Measurements from ENCODE around the gene PLEKHG1. TPM values are rescaled to one million over a fixed set of nuclear protein-coding genes. Genes with fewer than 3 reads are reported as not detected.

PLEKHG1 gene
- total and polyA plus RNA-seq, 2 experiments from 2014 or later: 0.89 to 2.5 TPM

DNA sequence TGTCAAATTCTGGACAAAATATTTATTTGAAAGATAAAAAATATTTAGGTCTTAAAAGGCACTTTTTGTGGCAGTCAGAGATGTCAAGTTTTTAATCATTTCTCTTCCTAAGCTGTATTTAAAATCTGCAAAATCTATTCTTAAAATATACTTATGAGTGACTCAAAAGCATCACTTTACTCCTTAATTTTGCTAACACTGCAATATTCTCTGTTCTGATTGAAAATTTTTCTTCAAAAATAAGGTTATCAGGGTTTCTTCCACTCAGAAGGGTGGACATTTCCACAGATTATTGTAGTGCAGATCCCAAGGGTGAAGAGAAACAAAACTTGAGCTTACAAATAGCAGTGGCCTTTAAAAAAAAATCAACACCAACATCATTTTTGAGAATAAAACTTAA is 27.5 kb downstream of the PLEKHG1 start (continued):
- TF ChIP-seq CREB1 (CRISPR knock-in tag; IDR thresholded peaks at IDR 0.05; ENCODE audit: low read depth) (no peak), JUNB (IDR thresholded peaks at IDR 0.05; ENCODE audit: unreplicated experiment) (no peak), EZH2phosphoT487 (IDR thresholded peaks at IDR 0.05; ENCODE audit: unreplicated experiment) (no peak), ZNF331 (CRISPR knock-in tag; IDR thresholded peaks at IDR 0.05; ENCODE audit: low read depth) (no peak)

- Histone ChIP-seq H3F3A (replicated peaks; ENCODE audit: low read depth) (no peaks in the 10 kb centered on the region), H3K4me2 (no peak overlapping the region), H3K9me2 (ENCODE audit: insufficient read depth) (no peaks in the 10 kb centered on the region), H3K36me3 (ENCODE audit: insufficient read depth) (no peaks in the 10 kb centered on the region), H4K20me1 (replicated peaks; ENCODE audit: insufficient read depth) (no peaks in the 10 kb centered on the region; the same call in 1 of the 2 replicates), H3K27ac (ENCODE audit: low read depth) (no peak overlapping the region), H3K79me2 (replicated peaks; ENCODE audit: insufficient read depth) (no peaks in the 10 kb centered on the region), H3K27me3 (ENCODE audit: insufficient read depth) (no peaks in the 10 kb centered on the region), H3K4me1 (ENCODE audit: insufficient read depth) (no peaks in the 10 kb centered on the region), H3K4me3 (no peak overlapping the region), H2AFZ (no peak overlapping the region)
- no peaks in the 10 kb centered on the region for H3K36me3 Mint-ChIP-seq (ENCODE audit: low read depth)
- TF ChIP-seq EZH2 (IDR thresholded peaks at IDR 0.05; ENCODE audit: low read depth, unreplicated experiment) (no peak), CTCF (conservative IDR thresholded peaks at IDR 0.05; ENCODE audit: low read depth in 2 of 2) (no peak), ZNF114 (CRISPR knock-in tag; IDR thresholded peaks at IDR 0.05) (no peak), JUNB (IDR thresholded peaks at IDR 0.05; ENCODE audit: unreplicated experiment) (no peak), NANOG (IDR thresholded peaks at IDR 0.05; ENCODE audit: borderline replicate concordance) (no peak), POLR2AphosphoS5 (IDR thresholded peaks at IDR 0.05; ENCODE audit: low read depth) (no peak), ETS1 (IDR thresholded peaks at IDR 0.05) (no peak), EZH2phosphoT487 (IDR thresholded peaks at IDR 0.05; ENCODE audit: unreplicated experiment) (no peak), CREB1 (CRISPR knock-in tag; IDR thresholded peaks at IDR 0.05; ENCODE audit: low read depth) (no peak), ZNF462 (CRISPR knock-in tag; IDR thresholded peaks at IDR 0.05) (no peak), ZNF331 (CRISPR knock-in tag; IDR thresholded peaks at IDR 0.05; ENCODE audit: low read depth) (no peak), STAT1 (IDR thresholded peaks at IDR 0.05; ENCODE audit: unreplicated experiment) (no peak)
- TF ChIP-seq, protein P1, sequence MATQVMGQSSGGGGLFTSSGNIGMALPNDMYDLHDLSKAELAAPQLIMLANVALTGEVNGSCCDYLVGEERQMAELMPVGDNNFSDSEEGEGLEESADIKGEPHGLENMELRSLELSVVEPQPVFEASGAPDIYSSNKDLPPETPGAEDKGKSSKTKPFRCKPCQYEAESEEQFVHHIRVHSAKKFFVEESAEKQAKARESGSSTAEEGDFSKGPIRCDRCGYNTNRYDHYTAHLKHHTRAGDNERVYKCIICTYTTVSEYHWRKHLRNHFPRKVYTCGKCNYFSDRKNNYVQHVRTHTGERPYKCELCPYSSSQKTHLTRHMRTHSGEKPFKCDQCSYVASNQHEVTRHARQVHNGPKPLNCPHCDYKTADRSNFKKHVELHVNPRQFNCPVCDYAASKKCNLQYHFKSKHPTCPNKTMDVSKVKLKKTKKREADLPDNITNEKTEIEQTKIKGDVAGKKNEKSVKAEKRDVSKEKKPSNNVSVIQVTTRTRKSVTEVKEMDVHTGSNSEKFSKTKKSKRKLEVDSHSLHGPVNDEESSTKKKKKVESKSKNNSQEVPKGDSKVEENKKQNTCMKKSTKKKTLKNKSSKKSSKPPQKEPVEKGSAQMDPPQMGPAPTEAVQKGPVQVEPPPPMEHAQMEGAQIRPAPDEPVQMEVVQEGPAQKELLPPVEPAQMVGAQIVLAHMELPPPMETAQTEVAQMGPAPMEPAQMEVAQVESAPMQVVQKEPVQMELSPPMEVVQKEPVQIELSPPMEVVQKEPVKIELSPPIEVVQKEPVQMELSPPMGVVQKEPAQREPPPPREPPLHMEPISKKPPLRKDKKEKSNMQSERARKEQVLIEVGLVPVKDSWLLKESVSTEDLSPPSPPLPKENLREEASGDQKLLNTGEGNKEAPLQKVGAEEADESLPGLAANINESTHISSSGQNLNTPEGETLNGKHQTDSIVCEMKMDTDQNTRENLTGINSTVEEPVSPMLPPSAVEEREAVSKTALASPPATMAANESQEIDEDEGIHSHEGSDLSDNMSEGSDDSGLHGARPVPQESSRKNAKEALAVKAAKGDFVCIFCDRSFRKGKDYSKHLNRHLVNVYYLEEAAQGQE (IDR thresholded peaks at IDR 0.05; ENCODE audit: unreplicated experiment): no peak
- no peak overlapping the region for H3K27ac Mint-ChIP-seq
- no peak overlapping the region for H3K4me3 Mint-ChIP-seq
- DNase-seq (ENCODE audit: low spot score) (no peak), ATAC-seq (no peak)
- peaks cover 1% of the 10 kb centered on the region for H3K27me3 Mint-ChIP-seq (ENCODE audit: insufficient read depth, low read depth, poor library complexity)
- H3K9me3 Mint-ChIP-seq: peaks cover 8% of the 10 kb centered on the region; the same call in 1 of the 3 replicates
- H3K4me1 Mint-ChIP-seq: no peaks in the 10 kb centered on the region
Measured at GRCh38 chr6:150627585-150628025, 27.9 kb downstream of the PLEKHG1 start.
